Measurements from ENCODE around the gene ATP5MC3. TPM values are rescaled to one million over a fixed set of nuclear protein-coding genes. Genes with fewer than 3 reads are reported as not detected.

ATP5MC3 gene
- total RNA-seq, 1 donor = 87.2 TPM

GRCh38 chr2:175136334-175137215 is 44.9 kb downstream of the ATP5MC3 start:
- no peak for DNase-seq (ENCODE audit: insufficient read length, low spot score, missing footprints)
- H3K9me3 ChIP-seq (ENCODE audit: low read depth, low read length) = no peaks in the 10 kb centered on the region
- no peak overlapping the region for H3K4me3 ChIP-seq (ENCODE audit: insufficient read depth, low read length)
- H3K79me2 ChIP-seq (ENCODE audit: insufficient read depth, low read length) = peaks cover 73% of the 10 kb centered on the region
- H4K20me1 ChIP-seq (ENCODE audit: insufficient read depth, low read length) = peaks cover 7% of the 10 kb centered on the region
- H2AFZ ChIP-seq (ENCODE audit: low read length) = no peak overlapping the region
- no peaks in the 10 kb centered on the region for H3K27me3 ChIP-seq (ENCODE audit: insufficient read depth, low read length)
- TF ChIP-seq CTCF (IDR thresholded peaks at IDR 0.05; ENCODE audit: extremely low read depth, low read depth, low read length) = no peak
- H3K4me1 ChIP-seq (ENCODE audit: insufficient read depth, low read length) = no peaks in the 10 kb centered on the region
- H3K4me2 ChIP-seq (ENCODE audit: insufficient read depth, low read length) = no peak overlapping the region
- H3K27ac ChIP-seq (ENCODE audit: low read depth, low read length) = no peak overlapping the region
- H3K36me3 ChIP-seq (ENCODE audit: insufficient read depth, low read length) = peaks cover 14% of the 10 kb centered on the region

GRCh38 chr2:175135862-175136261 is 45.6 kb downstream of the ATP5MC3 start:
- DNase-seq (ENCODE audit: insufficient read length, low spot score, missing footprints) = no peak
- Histone ChIP-seq H3K4me1 (ENCODE audit: insufficient read depth, low read length) (no peaks in the 10 kb centered on the region), H4K20me1 (ENCODE audit: insufficient read depth, low read length) (peaks cover 7% of the 10 kb centered on the region), H3K79me2 (ENCODE audit: insufficient read depth, low read length) (peaks cover 72% of the 10 kb centered on the region), H3K4me2 (ENCODE audit: insufficient read depth, low read length) (no peak overlapping the region), H3K27me3 (ENCODE audit: insufficient read depth, low read length) (no peaks in the 10 kb centered on the region), H3K27ac (ENCODE audit: low read depth, low read length) (no peak overlapping the region), H3K9me3 (ENCODE audit: low read depth, low read length) (no peaks in the 10 kb centered on the region), H3K36me3 (ENCODE audit: insufficient read depth, low read length) (peaks cover 14% of the 10 kb centered on the region), H2AFZ (ENCODE audit: low read length) (no peak overlapping the region), H3K4me3 (ENCODE audit: insufficient read depth, low read length) (no peak overlapping the region)
- no peak for TF ChIP-seq CTCF (IDR thresholded peaks at IDR 0.05; ENCODE audit: extremely low read depth, low read depth, low read length)

- Histone ChIP-seq H3K4me3 (ENCODE audit: insufficient read depth, low read length) (no peak overlapping the region), H3K4me1 (ENCODE audit: insufficient read depth, low read length) (no peaks in the 10 kb centered on the region), H3K27ac (ENCODE audit: low read depth, low read length) (no peak overlapping the region), H2AFZ (ENCODE audit: low read length) (no peak overlapping the region), H3K79me2 (ENCODE audit: insufficient read depth, low read length) (peaks cover 68% of the 10 kb centered on the region), H3K36me3 (ENCODE audit: insufficient read depth, low read length) (peaks cover 14% of the 10 kb centered on the region), H3K27me3 (ENCODE audit: insufficient read depth, low read length) (no peaks in the 10 kb centered on the region), H4K20me1 (ENCODE audit: insufficient read depth, low read length) (peaks cover 6% of the 10 kb centered on the region), H3K4me2 (ENCODE audit: insufficient read depth, low read length) (no peak overlapping the region), H3K9me3 (ENCODE audit: low read depth, low read length) (no peaks in the 10 kb centered on the region)
- no peak for TF ChIP-seq CTCF (IDR thresholded peaks at IDR 0.05; ENCODE audit: extremely low read depth, low read depth, low read length)
- no peak for DNase-seq (ENCODE audit: insufficient read length, low spot score, missing footprints)
Measured at GRCh38 chr2:175135177-175135576, 46.3 kb downstream of the ATP5MC3 start.

GRCh38 chr2:175131252-175131651 is 50.3 kb downstream of the ATP5MC3 start:
- H3K4me2 ChIP-seq (ENCODE audit: insufficient read depth, low read length) = no peak overlapping the region
- no peak overlapping the region for H3K4me3 ChIP-seq (ENCODE audit: insufficient read depth, low read length)
- no peak for TF ChIP-seq CTCF (IDR thresholded peaks at IDR 0.05; ENCODE audit: extremely low read depth, low read depth, low read length)
- no peaks in the 10 kb centered on the region for H4K20me1 ChIP-seq (ENCODE audit: insufficient read depth, low read length)
- H3K79me2 ChIP-seq (ENCODE audit: insufficient read depth, low read length) = peaks cover 39% of the 10 kb centered on the region
- H3K9me3 ChIP-seq (ENCODE audit: low read depth, low read length) = no peaks in the 10 kb centered on the region
- no peak for DNase-seq (ENCODE audit: insufficient read length, low spot score, missing footprints)
- no peak overlapping the region for H3K27ac ChIP-seq (ENCODE audit: low read depth, low read length)
- no peaks in the 10 kb centered on the region for H3K4me1 ChIP-seq (ENCODE audit: insufficient read depth, low read length)
- no peaks in the 10 kb centered on the region for H3K27me3 ChIP-seq (ENCODE audit: insufficient read depth, low read length)
- no peak overlapping the region for H2AFZ ChIP-seq (ENCODE audit: low read length)
- peaks cover 27% of the 10 kb centered on the region for H3K36me3 ChIP-seq (ENCODE audit: insufficient read depth, low read length)
